Ishikawa (cell line): Measurements from ENCODE around the gene SHC2.

Experiments used
- CEBPB ChIP-seq: IDR thresholded peaks from 2 replicates; pipeline ENCODE4 v1.6.1; 2012
- CREB1 ChIP-seq: IDR thresholded peaks from 2 replicates; pipeline ENCODE4 v1.6.1; 2012; ENCODE audit warnings: low read depth
- EGR1 ChIP-seq: IDR thresholded peaks from 2 replicates; pipeline ENCODE4 v1.6.1; 2012
- EP300 ChIP-seq: IDR thresholded peaks from 2 replicates; pipeline ENCODE4 v1.6.1; 2012; ENCODE audit warnings: borderline replicate concordance
- FOXM1 ChIP-seq: IDR thresholded peaks from 2 replicates; pipeline ENCODE4 v1.6.1; 2012; ENCODE audit warnings: low read depth, borderline replicate concordance
- MAX ChIP-seq: IDR thresholded peaks from 2 replicates; pipeline ENCODE4 v1.6.1; 2012
- NFIC ChIP-seq: IDR thresholded peaks from 2 replicates; pipeline ENCODE4 v1.6.1; 2012
- RAD21 ChIP-seq: IDR thresholded peaks from 2 replicates; pipeline ENCODE4 v1.6.1; 2012; ENCODE audit warnings: low read depth
- REST ChIP-seq: IDR thresholded peaks from 2 replicates; pipeline ENCODE4 v1.6.1; 2012; ENCODE audit warnings: low read depth, mild to moderate bottlenecking
- TAF1 ChIP-seq: IDR thresholded peaks from 2 replicates; pipeline ENCODE4 v1.6.1; 2012; ENCODE audit warnings: low read depth, mild to moderate bottlenecking
- TCF12 ChIP-seq: IDR thresholded peaks from 2 replicates; pipeline ENCODE4 v1.6.1; 2012; ENCODE audit warnings: low read depth
- TEAD4 ChIP-seq: IDR thresholded peaks from 2 replicates; pipeline ENCODE4 v1.6.1; 2012
- USF1 ChIP-seq: IDR thresholded peaks from 2 replicates; pipeline ENCODE4 v1.6.1; 2012
- YY1 ChIP-seq: IDR thresholded peaks from 2 replicates; pipeline ENCODE4 v1.6.1; 2012; ENCODE audit warnings: low read depth
- ZBTB7A ChIP-seq: IDR thresholded peaks from 2 replicates; pipeline ENCODE4 v1.6.1; 2012; ENCODE audit warnings: low read depth

Gene SHC2

GRCh38 chr19:455031-455705, 5.7 kb downstream of the SHC2 start:
- TF ChIP-seq ZBTB7A (no peak), EP300 (no peak), CREB1 (no peak), MAX (no peak), TAF1 (no peak), FOXM1 (no peak), NFIC (no peak), USF1 (no peak), TCF12 (no peak), YY1 (no peak), TEAD4 (no peak), RAD21 (no peak), EGR1 (no peak), CEBPB (no peak), REST (no peak)

GRCh38 chr19:453606-454005, 7.2 kb downstream of the SHC2 start:
- TF ChIP-seq TCF12 (no peak), EP300 (no peak), CREB1 (no peak), MAX (no peak), YY1 (no peak), TEAD4 (no peak), CEBPB (no peak), RAD21 (no peak), REST (no peak), EGR1 (no peak), FOXM1 (no peak), USF1 (no peak), ZBTB7A (no peak), TAF1 (no peak), NFIC (no peak)

- TF ChIP-seq FOXM1, result no peak
- TF ChIP-seq REST, result no peak
- TF ChIP-seq MAX, result no peak
- TF ChIP-seq CEBPB, result no peak
- no peak for TF ChIP-seq TEAD4
- TF ChIP-seq CREB1, result no peak
- no peak for TF ChIP-seq TAF1
- no peak for TF ChIP-seq EP300
- no peak for TF ChIP-seq YY1
- TF ChIP-seq ZBTB7A, result no peak
- no peak for TF ChIP-seq TCF12
- no peak for TF ChIP-seq USF1
These were observed 8.0 kb downstream of the SHC2 start for GRCh38 chr19:452829-453228.
